IMR-90 (cell line): ENCODE results near the gene ADAMTS20. TPM values are rescaled to one million over a fixed set of nuclear protein-coding genes. Genes with fewer than 3 reads are reported as not detected.

Experiments
- ATAC-seq: fragments of 200-7000 bp; cut with Tn5 transposase; 2 replicates; pipeline ENCODE4 v1.9.1; 2020; ENCODE audit warnings: low read depth, mild to moderate bottlenecking, moderate library complexity
- BruUV-seq: library from RNA; stranded (reverse); fragments of 400-500 nt; replicated peaks from 2 replicates; lab custom pipeline; 2021; lab: Mats Ljungman, UMichigan
- CTCF ChIA-PET: fragments of 300-600 bp; formaldehyde crosslinking; extraction: SDS; loops from one replicate; lab custom pipeline; 2021; ENCODE audit warnings: antibody characterized with exemption; lab: Yijun Ruan, JAX
- POLR2A ChIA-PET: fragments of 300-600 bp; sonication (Branson Sonifier 250); formaldehyde crosslinking; loops from one replicate; lab custom pipeline; 2022; ENCODE audit warnings: antibody characterized with exemption; ENCODE audit not compliant: unreplicated experiment; lab: Charles Lee
- DNase-seq: peaks from one replicate; pipeline ENCODE4 v3.0.0; 2013
- H2AFZ ChIP-seq: replicated peaks from 2 replicates; pipeline ENCODE3; 2013; ENCODE audit warnings: low read length, mild to moderate bottlenecking; ENCODE audit not compliant: poor library complexity
- H2AK5ac ChIP-seq: 2 replicates; pipeline ENCODE4 v1.6.1; 2013; ENCODE audit warnings: low read depth, low read length, inconsistent platforms
- H2AK9ac ChIP-seq: replicated peaks from 2 replicates; pipeline ENCODE3; 2013; ENCODE audit warnings: mild to moderate bottlenecking, low read depth, low read length, moderate library complexity; ENCODE audit not compliant: poor library complexity
- H2BK120ac ChIP-seq: 2 replicates; pipeline ENCODE4 v1.6.1; 2013; ENCODE audit warnings: low read depth, low read length, inconsistent platforms
- H2BK15ac ChIP-seq: 3 replicates; pipeline ENCODE4 v1.6.1; 2013; ENCODE audit warnings: low read depth, low read length, inconsistent platforms
- H2BK20ac ChIP-seq: 2 replicates; pipeline ENCODE4 v1.6.1; 2013; ENCODE audit warnings: low read depth, mild to moderate bottlenecking, inconsistent platforms, low read length, moderate library complexity
- H2BK5ac ChIP-seq: 2 replicates; pipeline ENCODE4 v1.6.1; 2013; ENCODE audit warnings: mild to moderate bottlenecking, low read depth, low read length, inconsistent platforms; ENCODE audit not compliant: poor library complexity, severe bottlenecking
- H3K14ac ChIP-seq: replicated peaks from 2 replicates; pipeline ENCODE4 v1.6.1; 2013; ENCODE audit warnings: low read depth, low read length, inconsistent platforms
- H3K18ac ChIP-seq: 2 replicates; pipeline ENCODE4 v1.6.1; 2013; ENCODE audit warnings: low read depth, low read length, control low read depth
- H3K23ac ChIP-seq: 2 replicates; pipeline ENCODE4 v1.6.1; 2013; ENCODE audit warnings: low read depth, low read length, inconsistent platforms
- H3K27ac ChIP-seq: 2 replicates; pipeline ENCODE4 v1.5.1; 2013; ENCODE audit warnings: mild to moderate bottlenecking, control low read depth, low read length; ENCODE audit not compliant: insufficient read depth
- H3K27me3 ChIP-seq: 2 replicates; pipeline ENCODE4 v1.6.1; 2013; ENCODE audit warnings: low read length; ENCODE audit not compliant: control insufficient read depth, insufficient read depth
- H3K36me3 ChIP-seq: 2 replicates; pipeline ENCODE4 v1.6.1; 2013; ENCODE audit warnings: low read length, mixed read lengths; ENCODE audit not compliant: control insufficient read depth, insufficient read depth
- H3K4ac ChIP-seq: 2 replicates; pipeline ENCODE4 v1.6.1; 2013; ENCODE audit warnings: low read depth, low read length, inconsistent platforms
- H3K4me1 ChIP-seq: 2 replicates; pipeline ENCODE4 v1.6.1; 2013; ENCODE audit warnings: low read length, mixed read lengths; ENCODE audit not compliant: control insufficient read depth, insufficient read depth
- H3K4me2 ChIP-seq: 2 replicates; pipeline ENCODE4 v1.6.1; 2013; ENCODE audit warnings: low read depth, mild to moderate bottlenecking, control low read depth, low read length, moderate library complexity
- H3K4me3 ChIP-seq: 2 replicates; pipeline ENCODE4 v1.5.1; 2013; ENCODE audit warnings: low read depth, mild to moderate bottlenecking, control low read depth, low read length, moderate library complexity; ENCODE audit not compliant: insufficient read depth
- H3K56ac ChIP-seq: 2 replicates; pipeline ENCODE4 v1.6.1; 2013; ENCODE audit warnings: low read length, inconsistent platforms; ENCODE audit not compliant: insufficient read depth; ENCODE audit errors: extremely low read depth
- H3K79me1 ChIP-seq, 2 experiments: 2 replicates each; pipeline ENCODE4 v1.6.1; 2013; ENCODE audit warnings: low read length in 2 of 2, inconsistent platforms in 1 of 2, low read depth in 1 of 2
- H3K9ac ChIP-seq: 2 replicates; pipeline ENCODE4 v1.6.1; 2013; ENCODE audit warnings: low read depth, low read length, control low read depth
- H3K9me1 ChIP-seq: 2 replicates; pipeline ENCODE4 v1.6.1; 2013; ENCODE audit warnings: low read length, inconsistent platforms; ENCODE audit not compliant: insufficient read depth
- H3K9me3 ChIP-seq: 2 replicates; pipeline ENCODE4 v1.6.1; 2013; ENCODE audit warnings: low read length; ENCODE audit not compliant: control insufficient read depth, insufficient read depth
- H4K20me1 ChIP-seq: 2 replicates; pipeline ENCODE4 v1.6.1; 2013; ENCODE audit warnings: low read length, inconsistent platforms; ENCODE audit not compliant: insufficient read depth
- H4K5ac ChIP-seq: 2 replicates; pipeline ENCODE4 v1.6.1; 2013; ENCODE audit warnings: mild to moderate bottlenecking, low read depth, low read length, control low read depth
- H4K8ac ChIP-seq, 2 experiments: 2 replicates each; pipeline ENCODE4 v1.6.1; 2013; ENCODE audit warnings: low read depth in 2 of 2, low read length in 2 of 2, control low read depth in 1 of 2, inconsistent platforms in 1 of 2
- H4K91ac ChIP-seq: 2 replicates; pipeline ENCODE4 v1.6.1; 2013; ENCODE audit warnings: low read depth, low read length, inconsistent platforms; ENCODE audit not compliant: insufficient read depth
- BHLHE40 ChIP-seq: fragments of 150-350 bp; IDR thresholded peaks from 2 replicates; pipeline ENCODE4 v1.6.1; 2016; ENCODE audit warnings: mild to moderate bottlenecking, low read depth, low read length
- CHD1 ChIP-seq: IDR thresholded peaks from 2 replicates; pipeline ENCODE4 v1.6.1; 2012; ENCODE audit warnings: low read depth, low read length, improper control_type of control experiment
- FOS ChIP-seq: fragments of 150-350 bp; IDR thresholded peaks from 2 replicates; pipeline ENCODE4 v1.6.1; 2016; ENCODE audit warnings: low read depth, low read length
- MXI1 ChIP-seq: IDR thresholded peaks from 2 replicates; pipeline ENCODE4 v1.6.1; 2012; ENCODE audit warnings: low read depth, mild to moderate bottlenecking, low read length, moderate library complexity, borderline replicate concordance
- POLR2A ChIP-seq: IDR thresholded peaks from 2 replicates; pipeline ENCODE4 v1.6.1; 2012; ENCODE audit warnings: mild to moderate bottlenecking, low read depth, low read length
- RCOR1 ChIP-seq: IDR thresholded peaks from 2 replicates; pipeline ENCODE4 v1.6.1; 2012; ENCODE audit warnings: mild to moderate bottlenecking, low read length, improper control_type of control experiment; ENCODE audit not compliant: insufficient replicate concordance
- WGBS, 2 experiments: methylation state at CpG; one replicate each; pipeline versions ENCODE4 v1.1.5 to v1.1.7; 2013; ENCODE audit warnings: missing lambda C conversion rate in 2 of 2; ENCODE audit not compliant: insufficient read length in 1 of 2; ENCODE audit errors: extremely low coverage in 2 of 2; 5-methylcytosine and 5-hydroxymethylcytosine counted together
- dilution Hi-C: fragments of 300-500 bp; cut with HindIII; formaldehyde crosslinking; loops from one replicate; pipeline ENCODE4 v1.14.3; 2018; ENCODE audit warnings: low sequenced_read_pairs; ENCODE audit not compliant: unreplicated experiment
- in situ Hi-C: fragments of 300-500 bp; cut with MboI; formaldehyde crosslinking; loops from 3 replicates; pipeline ENCODE4 v1.14.3; 2019; ENCODE audit warnings: low sequenced_read_pairs, inconsistent platforms, mixed read lengths
- intact Hi-C: fragments of 100-400 bp; cut with micrococcal nuclease; formaldehyde crosslinking; loops from 2 replicates; pipeline ENCODE4 v1.10.0; 2022
- polyA plus RNA-seq, 3 experiments: library from polyadenylated mRNA; depleted of rRNA; stranded (reverse); fragments of >200 nt; gene quantifications; 2 replicates each; pipeline ENCODE4 v1.2.3, GENCODE V29; 2012; ENCODE audit warnings: low replicate concordance in 1 of 3
- total RNA-seq: library from RNA; depleted of rRNA; stranded (reverse); fragments of >200 nt; gene quantifications from 2 replicates; pipeline ENCODE4 v1.2.3, GENCODE V29; 2012
- TF ChIP-seq, protein P1 (sequence below): fragments of 150-350 bp; IDR thresholded peaks from 2 replicates; pipeline ENCODE4 v1.6.1; 2016; ENCODE audit warnings: low read depth, mild to moderate bottlenecking, low read length, moderate library complexity, borderline replicate concordance
- TF ChIP-seq, protein P2 (sequence below): fragments of 150-350 bp; IDR thresholded peaks from 2 replicates; pipeline ENCODE4 v1.6.1; 2017; ENCODE audit warnings: mild to moderate bottlenecking, antibody characterized with exemption, low read length, low read depth

The ADAMTS20 gene
- total and polyA plus RNA-seq, 2 of the 4 experiments (the other 2 are of a cell fraction): not detected

DNA sequence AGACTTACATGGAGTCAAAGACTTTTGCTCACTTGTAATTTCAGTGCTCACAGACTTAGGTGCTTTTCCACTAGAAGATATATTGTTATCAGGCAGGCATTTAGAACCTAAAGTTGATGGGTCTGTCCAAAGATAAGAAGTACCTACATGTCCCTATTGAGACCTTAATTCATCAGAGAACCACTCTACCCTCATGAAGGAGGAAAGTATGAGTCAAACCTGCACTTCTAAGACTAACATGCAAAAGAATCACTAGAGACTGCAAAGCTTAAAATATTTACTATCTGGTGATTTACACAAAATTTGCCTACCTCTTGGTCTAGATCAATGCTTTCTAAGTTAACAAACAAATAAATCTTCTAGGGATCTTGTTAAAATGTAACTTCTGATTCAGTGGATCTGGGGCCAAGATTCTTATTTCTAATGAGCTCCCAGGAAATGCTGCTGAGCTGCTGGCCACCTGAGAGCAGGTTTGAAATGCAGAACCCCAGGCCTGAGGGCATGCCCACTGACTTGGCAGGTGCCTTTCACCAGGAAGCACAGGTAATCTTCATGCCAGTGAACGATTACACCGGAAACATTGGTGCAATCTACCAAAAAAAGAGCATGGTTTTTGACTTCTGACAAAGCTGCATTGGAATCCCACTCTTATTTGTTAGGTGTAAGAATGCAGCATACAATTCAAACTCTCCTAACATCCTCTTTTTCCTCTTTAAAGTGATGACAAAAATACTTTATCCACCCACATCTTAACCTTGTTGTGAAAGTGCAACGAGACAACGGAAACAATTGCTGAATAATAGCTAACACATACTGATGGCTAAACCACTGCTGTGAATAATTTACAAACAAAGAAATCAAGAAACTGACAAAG is 214.2 kb downstream of the ADAMTS20 start:
- Histone ChIP-seq H3K9me3 (no peaks in the 10 kb centered on the region), H2BK20ac (peak overlapping the region; percentile 95), H2BK120ac (peak overlapping the region; percentile 93), H4K5ac (peak overlapping the region; percentile 43; the same call in 1 of the 2 replicates), H4K20me1 (no peaks in the 10 kb centered on the region), H4K91ac (no peak overlapping the region), H3K9me1 (no peaks in the 10 kb centered on the region), H3K27ac (no peak overlapping the region), H3K18ac (peak overlapping the region; percentile 59; the same call in 1 of the 2 replicates), H3K4me2 (no peak overlapping the region), H4K8ac (peak overlapping the region in 1 of 2 experiments; percentile 75; a peak in 2 of 4 replicates), H3K4me1 (peaks cover 4% of the 10 kb centered on the region), H2AFZ (no peak overlapping the region), H3K14ac (peak overlapping the region; percentile 7; the same call in 1 of the 2 replicates), H3K27me3 (no peaks in the 10 kb centered on the region), H2AK5ac (peak overlapping the region; percentile 60; the same call in 1 of the 2 replicates), H3K9ac (no peak overlapping the region), H2BK5ac (peak overlapping the region; percentile 68), H3K79me1 (no peaks in the 10 kb centered on the region), H3K4me3 (no peak overlapping the region), H3K36me3 (no peaks in the 10 kb centered on the region), H2BK15ac (peak overlapping the region; percentile 69; the same call in 2 of the 3 replicates), H2AK9ac (no peak overlapping the region), H3K4ac (peak overlapping the region; percentile 81; the same call in 1 of the 2 replicates), H3K56ac (no peak overlapping the region), H3K23ac (peak overlapping the region; percentile 8; the same call in 1 of the 2 replicates)
- CTCF ChIA-PET: interaction anchor here (1.0 to 2.6 kb wide), 4 partner anchors 11 to 855 kb away, joined by 3 to 10 read pairs (median 4); no protein-coding TSS in a partner anchor
- in situ Hi-C loops: loop anchor here (5.0 to 10.0 kb wide), 2 partner anchors 753 to 856 kb away; partner anchors contain the start of gene PRICKLE1
- POLR2A ChIA-PET: no interaction called here
- dilution Hi-C loops: no loop called here
- 60% methylated on average over 2 of the region's 4 CpGs; no CpG with 5 or more reads in 1 of the 2 experiments for WGBS, 2 experiments
- peak; percentile 25 for DNase-seq
- ATAC-seq: no peak
- TF ChIP-seq FOS (no peak), POLR2A (no peak), CHD1 (no peak), RCOR1 (no peak), BHLHE40 (no peak), MXI1 (no peak)
- TF ChIP-seq, protein P1, sequence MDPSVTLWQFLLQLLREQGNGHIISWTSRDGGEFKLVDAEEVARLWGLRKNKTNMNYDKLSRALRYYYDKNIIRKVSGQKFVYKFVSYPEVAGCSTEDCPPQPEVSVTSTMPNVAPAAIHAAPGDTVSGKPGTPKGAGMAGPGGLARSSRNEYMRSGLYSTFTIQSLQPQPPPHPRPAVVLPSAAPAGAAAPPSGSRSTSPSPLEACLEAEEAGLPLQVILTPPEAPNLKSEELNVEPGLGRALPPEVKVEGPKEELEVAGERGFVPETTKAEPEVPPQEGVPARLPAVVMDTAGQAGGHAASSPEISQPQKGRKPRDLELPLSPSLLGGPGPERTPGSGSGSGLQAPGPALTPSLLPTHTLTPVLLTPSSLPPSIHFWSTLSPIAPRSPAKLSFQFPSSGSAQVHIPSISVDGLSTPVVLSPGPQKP: no peak
- TF ChIP-seq, protein P2, sequence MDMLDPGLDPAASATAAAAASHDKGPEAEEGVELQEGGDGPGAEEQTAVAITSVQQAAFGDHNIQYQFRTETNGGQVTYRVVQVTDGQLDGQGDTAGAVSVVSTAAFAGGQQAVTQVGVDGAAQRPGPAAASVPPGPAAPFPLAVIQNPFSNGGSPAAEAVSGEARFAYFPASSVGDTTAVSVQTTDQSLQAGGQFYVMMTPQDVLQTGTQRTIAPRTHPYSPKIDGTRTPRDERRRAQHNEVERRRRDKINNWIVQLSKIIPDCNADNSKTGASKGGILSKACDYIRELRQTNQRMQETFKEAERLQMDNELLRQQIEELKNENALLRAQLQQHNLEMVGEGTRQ: no peak
- intact Hi-C loops: loop anchor here (1.0 to 10.0 kb wide), 11 partner anchors 55 to 1211 kb away; no protein-coding TSS in a partner anchor
- no TSS peak for BruUV-seq
